Measurements from ENCODE around the gene DCAF15.
A peak's percentile ranks its signal among the peaks of the same experiment; 100 is the strongest.

DCAF15 gene

GRCh38 chr19:13995017-13995728, 42.9 kb downstream of the DCAF15 start:
- no peak for DNase-seq (ENCODE audit: low read depth in 3 of 3)

- no peak for DNase-seq (ENCODE audit: low read depth in 3 of 3)
These were observed 43.8 kb downstream of the DCAF15 start for GRCh38 chr19:13995878-13996765.

- no peak for DNase-seq (ENCODE audit: low read depth in 3 of 3)
These were observed 44.8 kb downstream of the DCAF15 start for GRCh38 chr19:13996928-13997630.

GRCh38 chr19:13997631-13997962, 45.3 kb downstream of the DCAF15 start:
- no peak for DNase-seq (ENCODE audit: low read depth in 3 of 3)

GRCh38 chr19:13998426-13998825, 46.1 kb downstream of the DCAF15 start:
- DNase-seq (ENCODE audit: low read depth in 3 of 3): no peak

GRCh38 chr19:13999085-13999484, 46.8 kb downstream of the DCAF15 start:
- no peak for DNase-seq (ENCODE audit: low read depth in 3 of 3)

GRCh38 chr19:14000691-14001375, 48.5 kb downstream of the DCAF15 start:
- DNase-seq (ENCODE audit: low read depth in 3 of 3): no peak

GRCh38 chr19:14002571-14003250, 50.4 kb downstream of the DCAF15 start:
- DNase-seq (ENCODE audit: low read depth in 3 of 3): no peak

- no peak for DNase-seq (ENCODE audit: low read depth in 3 of 3)
These were observed 51.1 kb downstream of the DCAF15 start for GRCh38 chr19:14003251-14004055.

GRCh38 chr19:14004619-14005348, 52.5 kb downstream of the DCAF15 start:
- DNase-seq (ENCODE audit: low read depth in 3 of 3): no peak

GRCh38 chr19:14005349-14006084, 53.2 kb downstream of the DCAF15 start:
- DNase-seq (ENCODE audit: low read depth in 3 of 3): peak; percentile 85 to 94 (median 87)

GRCh38 chr19:14006085-14006765, 53.9 kb downstream of the DCAF15 start, which contains the start of gene RFX1:
RFX1 (minus strand) TSS chr19:14006320; CDS start chr19:13993843, 12,477 bp downstream.
- peak; percentile 99 to 100 (median 100) for DNase-seq (ENCODE audit: low read depth in 3 of 3)

GRCh38 chr19:14006766-14007562, 54.7 kb downstream of the DCAF15 start:
- DNase-seq (ENCODE audit: low read depth in 3 of 3): peak in 2 of 3 donors; percentile 64 to 77
